ENCODE results near the gene CCDC124. TPM values are rescaled to one million over a fixed set of nuclear protein-coding genes. Genes with fewer than 3 reads are reported as not detected.

CCDC124 gene
- total RNA-seq (2022; extraction: Qiagen RNA extraction; ENCODE audit: low read depth) = 95.2 to 120 TPM (median 107 TPM) in 5 replicates

GRCh38 chr19:17932485-17933338 lies at the start of gene CCDC124:
TSS of gene CCDC124 (plus strand) at chr19:17933015. CDS start at chr19:17936421, 3,406 bp downstream.

GRCh38 chr19:17966550-17967256 lies 33.9 kb downstream of the CCDC124 start, which contains the start of gene KCNN1:
TSS of gene KCNN1 (plus strand) at chr19:17967107. CDS start at chr19:17973889, 6,782 bp downstream.

Other genes with a start within 250 kb of the CCDC124 start
- gene UNC13A, start 244.7 kb upstream of the CCDC124 start, total RNA-seq (2022; extraction: Qiagen RNA extraction; ENCODE audit: low read depth) = 1.4 to 1.9 TPM (median 1.7 TPM) in 5 replicates
- 29.5 to 36.8 TPM (median 31.1 TPM) in 5 replicates for gene MAP1S, start 213.5 kb upstream of the CCDC124 start, total RNA-seq (2022; extraction: Qiagen RNA extraction; ENCODE audit: low read depth)
- gene FCHO1, start 181.5 kb upstream of the CCDC124 start, total RNA-seq (2022; extraction: Qiagen RNA extraction; ENCODE audit: low read depth) = 18.0 to 19.7 TPM (median 19.0 TPM) in 5 replicates
- 4.8 to 6.2 TPM (median 6.1 TPM) in 5 replicates for gene B3GNT3, start 137.9 kb upstream of the CCDC124 start, total RNA-seq (2022; extraction: Qiagen RNA extraction; ENCODE audit: low read depth)
- 0.21 to 0.79 TPM (median 0.50 TPM) in 5 replicates for gene INSL3, start 111.5 kb upstream of the CCDC124 start, total RNA-seq (2022; extraction: Qiagen RNA extraction; ENCODE audit: low read depth)
- 0.18 to 0.34 TPM (median 0.22 TPM) in 5 replicates for gene JAK3, start 85.0 kb upstream of the CCDC124 start, total RNA-seq (2022; extraction: Qiagen RNA extraction; ENCODE audit: low read depth)
- 2,054 to 2,326 TPM (median 2,190 TPM) in 5 replicates for gene RPL18A, start 73.1 kb upstream of the CCDC124 start, total RNA-seq (2022; extraction: Qiagen RNA extraction; ENCODE audit: low read depth)
- 0.11 to 0.35 TPM (median 0.15 TPM) in 5 replicates for gene SLC5A5, start 61.1 kb upstream of the CCDC124 start, total RNA-seq (2022; extraction: Qiagen RNA extraction; ENCODE audit: low read depth)
- gene KCNN1, start 34.1 kb downstream of the CCDC124 start, total RNA-seq (2022; extraction: Qiagen RNA extraction; ENCODE audit: low read depth) = 0.51 to 1.0 TPM (median 0.71 TPM) in 5 replicates
- 30.2 to 40.9 TPM (median 37.0 TPM) in 5 replicates for gene ARRDC2, start 75.2 kb downstream of the CCDC124 start, total RNA-seq (2022; extraction: Qiagen RNA extraction; ENCODE audit: low read depth)
- not detected in 5 replicates for gene IL12RB1, start 153.9 kb downstream of the CCDC124 start, total RNA-seq (2022; extraction: Qiagen RNA extraction; ENCODE audit: low read depth)
- 1.6 to 2.0 TPM (median 1.9 TPM) in 5 replicates for gene MAST3, start 164.8 kb downstream of the CCDC124 start, total RNA-seq (2022; extraction: Qiagen RNA extraction; ENCODE audit: low read depth)
- 2.1 to 13.4 TPM (median 10.4 TPM) in 5 replicates for gene PIK3R2, start 220.1 kb downstream of the CCDC124 start, total RNA-seq (2022; extraction: Qiagen RNA extraction; ENCODE audit: low read depth)
- 10.5 to 19.6 TPM (median 14.6 TPM) in 5 replicates for gene IFI30, start 240.8 kb downstream of the CCDC124 start, total RNA-seq (2022; extraction: Qiagen RNA extraction; ENCODE audit: low read depth)